OCI-LY3 (cell line): ENCODE measurements around the gene CYP2A13.
"Not testable (repeated sequence)": the region's sequence is repeated elsewhere in the genome, so short reads cannot be mapped to it uniquely, and the experiment has no call there.

Experiments
- H2AFZ ChIP-seq: fragments of 200-600, 300-600 bp; shearing (Covaris generic); 2 replicates; pipeline ENCODE4 v1.6.0; 2014; ENCODE audit warnings: antibody characterized with exemption, low read depth, low read length
- H3K27ac ChIP-seq: fragments of 200-600, 300-600 bp; sonication (generic); 2 replicates; pipeline ENCODE4 v1.5.1; 2014; ENCODE audit warnings: mild to moderate bottlenecking, low read length, moderate library complexity, mixed read lengths
- H3K27me3 ChIP-seq: fragments of 200-600, 300-600 bp; sonication (generic); 2 replicates; pipeline ENCODE4 v1.6.1; 2014; ENCODE audit warnings: low read depth, low read length, mixed read lengths
- H3K36me3 ChIP-seq: fragments of 200-600, 300-600 bp; sonication (generic); replicated peaks from 2 replicates; pipeline ENCODE3; 2014; ENCODE audit warnings: low read depth, low read length, mixed read lengths
- H3K4me1 ChIP-seq: fragments of 300-600, 200-600 bp; sonication (generic); 2 replicates; pipeline ENCODE4 v1.6.1; 2014; ENCODE audit warnings: low read length, mixed read lengths
- H3K4me2 ChIP-seq: fragments of 200-600, 300-600 bp; sonication (generic); 2 replicates; pipeline ENCODE4 v1.6.1; 2014; ENCODE audit warnings: low read length, mixed read lengths
- H3K4me3 ChIP-seq: fragments of 300-600, 200-600 bp; sonication (generic); 2 replicates; pipeline ENCODE4 v1.5.1; 2014; ENCODE audit warnings: antibody characterized with exemption, mild to moderate bottlenecking, low read length, moderate library complexity
- H3K79me2 ChIP-seq: fragments of 300-600, 200-600 bp; shearing (Covaris generic); 2 replicates; pipeline ENCODE4 v1.6.1; 2014; ENCODE audit warnings: mild to moderate bottlenecking, low read length, mixed read lengths
- H3K9ac ChIP-seq: fragments of 300-600, 200-600 bp; shearing (Covaris generic); 2 replicates; pipeline ENCODE4 v1.6.0; 2014; ENCODE audit warnings: mild to moderate bottlenecking, low read length, moderate library complexity
- H3K9me3 ChIP-seq: fragments of 200-600, 300-600 bp; shearing (Covaris generic); 2 replicates; pipeline ENCODE4 v1.6.1; 2014; ENCODE audit warnings: low read length, mixed read lengths; ENCODE audit not compliant: insufficient read depth
- H4K20me1 ChIP-seq: fragments of 200-600, 300-600 bp; sonication (generic); 2 replicates; pipeline ENCODE4 v1.6.1; 2016; ENCODE audit warnings: low read length, mixed read lengths; ENCODE audit not compliant: insufficient read depth
- CTCF ChIP-seq: fragments of 200-600, 300-600 bp; sonication (generic); IDR thresholded peaks from 2 replicates; pipeline ENCODE4 v1.5.1; 2014; ENCODE audit warnings: antibody characterized with exemption, low read length, low read depth
- EZH2phosphoT487 ChIP-seq: fragments of 200-600 bp; shearing (Covaris generic); IDR thresholded peaks from 2 replicates; pipeline ENCODE4 v1.6.1; 2018; ENCODE audit warnings: antibody characterized with exemption, mixed run types, low read depth

CYP2A13 gene

DNA sequence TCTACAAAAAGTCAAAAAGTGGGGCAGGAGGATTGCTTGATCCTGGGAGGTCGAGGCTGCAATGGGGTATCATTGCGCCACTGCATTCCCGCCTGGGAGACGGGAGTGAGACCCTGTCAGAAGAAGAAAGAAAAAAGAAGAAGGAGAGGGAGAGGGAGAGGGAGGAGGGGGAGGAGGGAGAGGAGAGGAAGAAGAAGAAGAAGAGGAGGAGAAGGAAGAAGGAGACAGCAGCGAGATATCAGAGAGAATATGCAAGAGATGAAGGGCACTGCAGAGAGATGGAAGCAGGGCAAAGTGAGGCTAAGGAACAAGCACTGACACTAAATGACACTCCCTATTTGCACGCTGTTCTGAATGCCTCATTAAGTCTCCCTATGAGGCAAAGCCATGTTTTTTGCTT, 40.4 kb downstream of the CYP2A13 start:
- no peak overlapping the region for H3K27ac ChIP-seq
- H3K4me1 ChIP-seq: no peaks in the 10 kb centered on the region
- no peak overlapping the region for H3K4me2 ChIP-seq
- H3K27me3 ChIP-seq: peaks cover 5% of the 10 kb centered on the region
- TF ChIP-seq EZH2phosphoT487 (no peak), CTCF (no peak)
- H3K36me3 ChIP-seq: no peaks in the 10 kb centered on the region
- no peaks in the 10 kb centered on the region for H3K9me3 ChIP-seq
- no peaks in the 10 kb centered on the region for H3K79me2 ChIP-seq
- no peak overlapping the region for H3K9ac ChIP-seq
- no peaks in the 10 kb centered on the region for H4K20me1 ChIP-seq
- H2AFZ ChIP-seq: no peak overlapping the region
- H3K4me3 ChIP-seq: no peak overlapping the region

GRCh38 chr19:41131186-41131585, 42.9 kb downstream of the CYP2A13 start:
- Histone ChIP-seq H3K4me2 (no peak overlapping the region), H3K27ac (no peak overlapping the region), H3K4me1 (no peaks in the 10 kb centered on the region), H3K9me3 (no peaks in the 10 kb centered on the region), H3K9ac (no peak overlapping the region), H3K27me3 (peaks cover 5% of the 10 kb centered on the region), H4K20me1 (no peaks in the 10 kb centered on the region), H3K4me3 (no peak overlapping the region), H2AFZ (no peak overlapping the region), H3K36me3 (no peaks in the 10 kb centered on the region), H3K79me2 (no peaks in the 10 kb centered on the region)
- TF ChIP-seq CTCF: no peak
- TF ChIP-seq EZH2phosphoT487: no peak

GRCh38 chr19:41133260-41133659, 45.0 kb downstream of the CYP2A13 start:
- H3K27me3 ChIP-seq: peaks cover 5% of the 10 kb centered on the region
- H3K4me2 ChIP-seq: no peak overlapping the region
- H3K4me1 ChIP-seq: no peaks in the 10 kb centered on the region
- TF ChIP-seq EZH2phosphoT487 (no peak), CTCF (no peak)
- H3K9ac ChIP-seq: no peak overlapping the region
- H3K9me3 ChIP-seq: no peaks in the 10 kb centered on the region
- no peak overlapping the region for H3K27ac ChIP-seq
- no peaks in the 10 kb centered on the region for H3K79me2 ChIP-seq
- H2AFZ ChIP-seq: no peak overlapping the region
- no peaks in the 10 kb centered on the region for H3K36me3 ChIP-seq
- no peaks in the 10 kb centered on the region for H4K20me1 ChIP-seq
- no peak overlapping the region for H3K4me3 ChIP-seq

DNA sequence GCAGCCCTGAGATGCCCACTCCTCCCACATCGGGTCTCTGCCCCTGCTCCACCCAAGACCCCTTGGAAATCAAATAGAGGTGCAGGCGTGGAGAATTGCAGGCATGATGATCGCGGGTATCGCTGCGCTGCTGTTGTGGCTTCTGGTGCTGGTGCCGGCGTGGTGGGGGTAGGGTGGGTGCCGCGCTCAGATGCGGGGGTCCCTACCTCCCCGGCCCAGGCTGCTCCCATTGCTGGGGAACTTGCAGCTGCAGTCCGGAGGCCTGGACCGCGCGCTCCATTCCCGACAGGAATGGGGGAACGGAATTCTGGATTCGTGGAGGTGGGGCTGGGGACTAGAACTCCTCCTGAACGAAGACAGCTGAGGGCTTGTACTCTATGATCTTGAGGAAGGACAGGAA, 46.4 kb downstream of the CYP2A13 start:
- no peak overlapping the region for H2AFZ ChIP-seq
- no peak overlapping the region for H3K27ac ChIP-seq
- H3K9ac ChIP-seq: no peak overlapping the region
- no peaks in the 10 kb centered on the region for H3K4me1 ChIP-seq
- no peaks in the 10 kb centered on the region for H3K9me3 ChIP-seq
- no peak overlapping the region for H3K4me2 ChIP-seq
- H3K27me3 ChIP-seq: peaks cover 5% of the 10 kb centered on the region
- no peaks in the 10 kb centered on the region for H3K79me2 ChIP-seq
- H3K36me3 ChIP-seq: no peaks in the 10 kb centered on the region
- no peak for TF ChIP-seq EZH2phosphoT487
- TF ChIP-seq CTCF: no peak
- H4K20me1 ChIP-seq: no peaks in the 10 kb centered on the region
- H3K4me3 ChIP-seq: no peak overlapping the region

DNA sequence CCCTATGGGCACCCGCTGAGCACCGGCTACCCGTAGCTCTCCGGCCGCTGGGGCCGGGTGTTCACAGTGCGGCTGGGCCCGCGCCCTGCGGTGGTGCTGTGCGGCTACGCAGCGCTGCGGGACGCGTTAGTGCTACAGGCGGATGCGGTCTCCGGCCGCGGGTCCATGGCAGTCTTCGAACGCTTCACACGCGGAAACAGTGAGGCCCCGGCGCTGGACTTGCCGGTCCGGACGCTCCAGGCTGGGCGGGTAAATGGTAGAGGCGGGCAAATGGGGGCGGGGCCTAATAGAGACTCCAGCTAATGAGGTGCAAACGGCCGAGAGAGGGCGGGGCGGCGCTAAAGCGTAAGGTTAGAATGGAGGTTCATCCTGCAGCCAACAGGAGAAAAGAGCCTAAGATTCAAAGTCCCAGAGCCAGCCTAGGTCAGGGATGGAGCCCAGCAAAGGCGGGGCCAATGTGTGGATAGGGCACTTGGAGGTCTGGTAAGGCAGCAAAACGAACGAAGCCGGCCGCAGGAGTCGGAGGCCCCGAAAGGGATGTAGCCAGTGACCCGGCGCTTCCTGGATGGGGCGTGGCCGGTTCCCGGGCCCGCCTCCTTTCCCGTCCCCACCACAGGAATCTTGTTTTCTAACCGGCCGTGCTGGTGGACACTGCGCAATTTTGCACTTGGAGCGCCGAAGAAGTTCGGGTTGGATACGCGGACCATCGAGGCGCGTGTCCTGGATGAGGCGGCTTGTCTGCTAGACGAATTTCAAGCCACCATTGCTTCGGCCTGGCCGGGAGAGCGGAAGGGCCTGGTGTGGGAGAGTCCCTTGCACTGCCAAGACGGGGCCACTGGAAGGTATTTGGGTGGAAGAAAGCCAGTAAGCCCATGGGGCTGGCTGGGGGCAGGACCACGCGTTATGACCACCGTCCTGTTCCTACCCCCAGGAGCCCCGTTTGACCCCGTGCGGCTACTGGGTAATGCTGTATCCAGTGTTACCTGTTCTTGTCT, 47.4 kb downstream of the CYP2A13 start:
- not testable (repeated sequence) for H2AFZ ChIP-seq, H3K4me1 ChIP-seq, H3K27ac ChIP-seq, H3K9ac ChIP-seq, H3K36me3 ChIP-seq, H3K79me2 ChIP-seq, H3K4me3 ChIP-seq, H3K9me3 ChIP-seq, H3K4me2 ChIP-seq, H4K20me1 ChIP-seq
- H3K27me3 ChIP-seq: peaks cover 10% of the 10 kb centered on the region
